Activated T-cell treated with anti-CD3 and anti-CD28 coated beads for 48 hours (primary cell): ENCODE measurements around the gene ADARB2.
"Not testable (repeated sequence)": the region's sequence is repeated elsewhere in the genome, so short reads cannot be mapped to it uniquely, and the experiment has no call there.

Source experiments
- DNase-seq: peaks from one replicate; pipeline ENCODE4 v3.0.0-alpha.2; 2020; ENCODE audit warnings: low read depth

Gene ADARB2

DNA sequence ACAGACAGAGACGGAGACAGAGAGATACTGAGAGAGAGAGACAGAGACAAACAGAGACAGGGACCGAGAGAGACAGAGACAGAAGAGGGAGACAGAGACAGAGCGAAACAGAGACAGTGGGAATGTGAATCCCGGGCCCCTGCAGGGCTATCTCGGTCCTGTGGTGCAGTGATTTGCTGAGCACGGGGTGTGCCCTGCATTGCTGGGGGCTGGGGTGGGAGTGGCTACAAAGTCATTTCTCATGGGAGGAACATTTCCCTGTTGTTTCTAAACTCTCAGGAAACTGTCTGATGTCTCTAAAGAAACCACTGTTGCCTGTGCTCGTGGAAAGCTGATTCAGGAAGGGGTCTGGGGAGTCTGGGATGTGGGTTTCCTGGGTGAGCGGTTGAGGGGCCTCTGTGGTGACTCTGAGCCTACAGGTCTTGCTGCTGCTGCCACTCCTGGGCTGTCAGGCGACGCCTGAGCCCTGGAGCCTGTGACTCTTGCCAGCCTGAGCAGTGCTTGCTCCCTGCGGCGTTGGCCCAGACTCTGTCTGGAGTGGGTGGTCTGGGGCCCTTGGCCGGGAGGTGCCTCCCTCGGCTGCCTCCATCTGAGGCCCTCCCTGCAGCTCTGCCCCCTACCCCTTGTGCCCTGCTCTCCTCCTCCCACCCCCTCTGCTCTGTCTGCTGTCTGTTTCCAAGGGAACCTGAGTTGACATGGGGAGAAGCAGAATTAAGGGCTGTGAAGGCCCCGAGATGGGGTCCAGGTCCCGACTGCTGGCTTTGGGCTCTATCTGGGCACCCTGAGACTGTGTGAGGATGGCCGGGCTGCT lies 389.2 kb downstream of the ADARB2 start:
- no peak for DNase-seq

DNA sequence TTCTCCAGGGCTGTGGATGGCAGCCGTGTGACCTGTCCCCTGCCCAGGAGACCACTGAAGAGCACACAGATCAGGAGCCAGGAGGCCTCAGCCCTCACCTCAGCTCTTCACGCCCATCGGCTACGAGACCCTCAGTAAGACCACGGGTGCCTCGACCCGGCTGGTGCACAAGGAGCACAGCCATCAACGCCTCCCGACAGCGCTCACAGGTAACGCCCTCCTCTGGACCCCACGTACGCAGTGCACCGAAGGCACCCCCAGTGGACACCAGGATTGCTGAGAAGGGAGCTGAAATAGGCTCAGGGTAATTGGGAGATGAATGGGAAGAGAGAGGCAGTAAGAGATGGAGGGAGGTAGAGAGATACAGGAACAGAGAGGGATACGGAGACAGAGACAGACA lies 389.8 kb downstream of the ADARB2 start:
- DNase-seq: no peak

DNA sequence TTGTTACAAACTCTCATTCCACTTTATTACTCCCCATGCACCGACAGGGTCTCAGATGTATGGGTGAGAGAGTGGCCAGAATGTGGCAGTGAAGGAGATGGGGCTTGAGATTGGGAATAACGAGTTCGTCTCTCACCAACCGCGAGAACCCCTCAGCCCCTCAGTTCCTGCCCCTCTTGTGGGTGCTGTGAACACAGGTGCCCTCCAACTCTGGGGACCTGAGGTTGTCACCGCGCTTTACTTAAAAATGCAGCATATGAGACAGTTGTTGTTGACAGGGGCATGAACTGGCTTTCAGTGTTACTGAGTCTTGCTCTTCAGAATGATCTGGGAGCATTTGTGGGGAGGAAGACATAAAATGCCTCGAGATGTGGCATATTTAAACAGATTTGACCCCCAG lies 391.1 kb downstream of the ADARB2 start:
- no peak for DNase-seq

DNA sequence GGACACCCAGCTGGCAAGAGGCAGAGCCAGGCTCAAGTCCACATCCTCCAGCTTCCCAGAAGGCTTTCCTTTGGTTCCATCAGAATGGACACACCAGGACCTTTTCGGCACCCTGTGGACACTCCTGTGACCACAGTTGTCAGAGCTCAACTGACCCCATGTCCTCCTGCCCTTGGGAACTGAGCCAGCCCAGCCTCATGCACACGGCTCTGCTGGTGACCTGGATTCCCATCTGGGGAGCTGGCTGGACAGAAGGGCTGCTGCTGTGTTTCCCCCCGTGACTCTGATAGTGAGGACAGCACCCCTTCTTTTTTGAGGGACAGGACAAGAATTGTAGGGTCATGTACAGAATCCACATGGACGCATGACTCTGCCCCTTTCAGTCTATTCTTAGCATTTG lies 392.0 kb downstream of the ADARB2 start:
- no peak for DNase-seq

DNA sequence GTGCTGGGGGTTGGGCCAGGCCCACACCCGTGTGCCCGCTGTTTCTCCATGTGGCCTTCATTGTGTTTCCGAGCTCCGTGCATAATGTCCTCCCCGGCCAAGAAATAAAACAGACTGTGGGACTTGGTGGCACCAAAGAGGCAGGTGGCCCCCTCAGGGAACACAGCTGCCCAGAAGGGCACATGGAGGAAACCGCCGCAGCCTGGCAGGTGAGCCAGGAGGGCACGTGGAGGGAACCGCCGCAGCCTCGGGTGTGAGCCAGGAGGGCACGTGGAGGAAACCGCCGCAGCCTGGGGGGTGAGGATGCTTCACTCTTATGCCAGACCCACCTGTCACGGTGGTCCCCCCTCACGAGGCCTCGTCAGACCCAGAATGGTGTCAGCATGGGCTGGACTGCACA lies 392.5 kb downstream of the ADARB2 start:
- DNase-seq: no peak

DNA sequence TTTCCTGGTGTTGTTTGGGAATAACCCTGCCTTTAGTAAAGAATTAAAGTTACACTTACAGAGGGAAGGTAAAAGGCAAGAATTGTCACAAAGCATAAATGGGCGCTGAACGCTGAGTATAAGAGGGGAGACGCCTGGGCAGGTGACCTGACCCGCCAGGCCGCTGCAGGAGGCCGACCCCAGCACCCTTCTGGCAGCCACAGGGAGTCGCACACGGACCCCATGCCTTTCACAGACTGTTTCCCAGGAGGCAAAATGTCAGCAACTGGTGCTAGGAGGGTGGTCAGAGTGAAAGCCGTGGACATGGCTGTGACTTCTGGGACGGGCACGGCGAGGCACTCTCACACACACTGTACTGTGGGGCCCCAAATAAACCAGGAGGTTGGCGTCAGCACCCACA lies 392.9 kb downstream of the ADARB2 start:
- no peak for DNase-seq

DNA sequence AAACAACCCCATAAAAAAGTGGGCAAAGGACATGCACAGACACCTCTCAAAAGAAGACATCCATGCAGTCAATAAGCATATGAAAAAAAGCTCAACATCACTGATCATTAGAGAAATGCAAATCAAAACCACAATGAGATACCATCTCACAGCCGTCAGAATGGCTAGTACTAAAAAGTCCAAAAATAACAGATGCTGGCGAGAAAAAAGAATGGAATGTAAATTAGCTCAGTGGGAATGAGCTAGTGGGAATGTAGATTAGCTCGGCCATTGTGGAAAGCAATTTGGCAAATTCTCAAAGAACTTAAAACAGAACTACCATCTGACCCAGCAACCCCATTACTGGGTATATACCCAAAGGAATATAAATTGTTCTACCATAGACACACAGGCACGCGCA lies 394.1 kb downstream of the ADARB2 start:
- no peak for DNase-seq

DNA sequence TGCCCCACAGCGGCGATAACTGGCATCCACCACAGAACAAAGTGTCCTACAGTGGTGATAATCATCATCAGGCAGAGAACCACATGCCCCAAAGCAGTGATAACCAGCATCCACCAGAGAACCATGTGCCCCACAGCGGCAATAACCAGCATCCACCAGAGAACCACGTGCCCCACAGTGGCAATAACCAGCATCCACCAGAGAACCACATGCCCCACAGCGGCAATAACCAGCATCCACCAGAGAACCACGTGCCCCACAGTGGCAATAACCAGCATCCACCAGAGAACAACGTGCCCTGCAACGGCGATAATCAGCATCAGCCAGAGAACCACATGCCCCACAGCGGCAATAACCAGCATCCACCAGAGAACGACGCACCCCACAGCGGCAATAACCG lies 396.3 kb downstream of the ADARB2 start:
- DNase-seq: not testable (repeated sequence)

DNA sequence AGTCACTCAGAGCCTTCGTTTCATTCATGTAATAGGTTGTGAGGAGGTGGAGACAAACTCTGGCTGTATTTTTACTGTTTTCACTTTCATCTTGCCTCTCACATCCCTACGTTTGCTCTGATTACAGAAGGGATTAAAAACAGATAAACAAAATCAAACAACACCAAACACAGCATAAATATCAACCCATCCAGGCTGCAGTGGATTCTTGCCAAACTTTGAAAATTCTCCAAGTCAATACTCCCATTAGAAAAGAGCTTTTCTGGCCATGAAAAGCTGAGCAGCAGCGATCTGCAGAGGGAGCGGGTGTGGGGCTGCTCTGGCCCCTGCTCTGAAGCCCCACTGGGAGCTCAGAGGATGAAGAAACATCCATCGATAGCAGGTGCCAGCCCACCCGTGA lies 397.9 kb downstream of the ADARB2 start:
- no peak for DNase-seq

DNA sequence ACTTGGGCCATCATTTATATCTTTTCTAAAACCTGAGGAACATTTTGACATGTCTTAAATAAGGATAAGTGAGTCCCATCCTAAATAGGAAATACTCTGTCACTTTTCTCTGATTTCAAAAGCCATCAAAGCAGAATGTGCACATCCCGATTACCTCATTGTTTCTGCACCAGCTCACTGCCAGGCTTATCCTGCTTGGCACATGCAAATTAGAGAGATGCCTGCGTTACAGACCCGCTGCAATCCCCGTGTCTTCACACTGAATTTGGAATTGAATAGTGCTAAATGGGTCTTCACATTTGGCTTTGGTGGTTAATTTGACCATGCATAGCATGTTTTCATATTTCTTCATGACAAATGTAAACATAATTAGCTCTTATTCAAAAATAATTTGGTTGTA lies 401.7 kb downstream of the ADARB2 start:
- no peak for DNase-seq

DNA sequence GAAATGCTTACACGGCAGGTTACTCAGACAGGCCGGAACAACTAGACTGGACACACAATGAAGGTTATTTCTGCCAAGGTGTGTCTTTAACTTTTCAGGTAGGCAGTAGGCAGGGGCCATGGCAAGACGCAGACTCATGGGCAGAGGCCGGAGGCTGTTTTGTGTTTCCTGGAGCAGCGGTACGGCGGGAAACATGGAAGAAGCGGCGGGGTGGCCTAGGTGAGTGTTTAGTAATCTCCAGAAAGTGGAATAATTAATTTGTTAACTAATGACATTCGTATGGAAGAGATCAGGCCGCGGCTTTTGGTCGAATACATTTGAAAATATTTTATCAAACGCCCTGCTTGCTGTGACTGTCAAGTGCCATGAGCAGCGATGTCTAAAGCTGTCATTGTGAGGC lies 403.3 kb downstream of the ADARB2 start:
- DNase-seq: no peak

DNA sequence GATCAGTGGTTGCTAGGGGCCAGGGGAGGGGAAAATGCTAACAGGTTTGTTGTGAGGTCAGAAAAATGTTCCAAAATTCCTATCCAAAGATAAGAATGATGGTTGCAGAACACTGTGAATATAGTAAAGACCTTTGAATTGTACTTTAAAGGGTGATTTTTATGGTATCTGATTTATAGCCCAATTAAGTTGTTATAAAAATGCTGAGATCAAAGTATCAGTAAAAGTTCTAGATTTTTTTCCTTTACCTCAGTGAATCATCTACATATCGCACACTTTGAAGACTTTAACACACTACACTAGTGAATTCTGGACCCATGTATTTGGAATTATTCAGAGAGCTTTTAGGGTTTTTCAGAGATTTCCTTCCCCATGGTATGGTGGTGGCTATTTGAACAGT lies 405.8 kb downstream of the ADARB2 start:
- no peak for DNase-seq

DNA sequence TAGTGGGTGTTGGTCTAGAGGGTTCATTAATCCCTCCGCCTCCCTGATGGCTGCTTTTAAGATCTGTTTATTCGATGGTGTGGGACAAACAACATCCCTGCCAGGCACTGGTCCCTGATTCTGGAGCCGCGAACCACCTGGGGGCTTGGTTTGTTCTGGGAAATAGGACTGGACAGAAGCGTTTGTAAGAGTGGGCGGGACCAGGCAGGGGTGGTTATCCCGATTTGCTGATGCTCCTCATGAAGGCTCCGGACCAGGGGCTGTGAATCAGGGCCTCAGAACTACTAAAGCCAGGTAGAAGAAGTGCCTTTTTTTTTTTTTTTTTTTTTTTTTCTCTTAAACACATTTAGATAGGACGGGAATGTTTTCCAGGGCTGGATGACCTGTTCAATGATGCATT lies 407.7 kb downstream of the ADARB2 start:
- DNase-seq: no peak

DNA sequence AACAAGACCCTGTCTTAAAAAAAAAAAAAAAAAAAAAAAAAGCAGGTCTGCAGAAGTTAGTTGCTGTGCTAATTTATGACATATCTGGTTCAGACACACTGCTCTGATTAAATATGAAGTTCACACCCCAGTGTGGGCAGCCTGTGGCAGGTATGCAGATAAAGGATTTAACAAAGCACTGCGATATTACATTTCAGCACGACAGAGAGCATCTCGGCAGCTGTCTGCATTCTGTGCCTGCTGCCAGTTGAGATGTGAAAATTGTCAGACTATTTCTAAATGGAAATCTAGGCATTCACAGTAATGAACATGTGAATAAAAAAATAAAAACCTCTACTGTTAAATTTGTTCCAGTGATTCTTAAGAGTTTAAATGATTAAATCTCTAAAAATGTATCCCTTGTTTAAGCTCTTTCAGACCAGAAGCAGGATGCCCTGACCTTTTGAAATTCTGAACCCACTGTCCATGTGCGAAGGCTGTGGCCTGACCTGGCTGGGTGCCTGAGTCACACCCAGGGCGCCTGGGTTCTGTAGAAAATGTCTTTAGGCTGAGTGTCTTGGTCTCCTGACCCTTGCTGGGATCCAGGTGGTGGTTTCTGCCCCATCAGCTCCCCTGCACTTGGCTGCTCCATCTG lies 408.2 kb downstream of the ADARB2 start:
- no peak for DNase-seq

DNA sequence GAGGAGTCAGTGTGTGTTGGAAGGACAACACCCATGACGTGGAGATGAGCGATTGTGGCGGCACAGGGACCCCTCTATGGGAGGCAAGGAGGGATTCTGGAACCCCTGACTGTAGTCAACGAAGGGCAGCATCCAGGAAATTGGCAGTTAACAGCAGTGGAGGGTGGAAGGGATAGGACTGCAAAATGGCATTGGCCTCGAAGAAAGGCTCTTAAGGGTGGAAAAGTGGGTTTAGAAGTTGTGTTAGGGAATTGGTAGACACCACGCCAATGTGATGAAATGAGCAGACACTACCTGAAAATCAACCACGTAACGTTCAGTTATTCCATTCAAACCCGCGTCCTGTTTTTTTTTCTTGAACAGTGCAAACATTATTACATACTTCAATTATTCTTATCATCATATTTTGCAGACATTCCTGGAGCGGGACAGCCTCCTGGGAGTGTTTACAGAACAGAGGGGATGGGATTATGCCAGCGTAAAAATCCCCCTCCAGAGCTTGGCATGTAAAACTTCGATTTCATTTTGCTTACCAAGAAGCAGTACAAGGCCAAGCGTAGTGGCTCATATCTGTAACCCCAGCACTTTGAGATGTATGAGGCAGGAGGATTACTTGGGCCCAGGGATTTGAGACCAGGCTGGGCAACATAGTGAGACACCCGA lies 409.0 kb downstream of the ADARB2 start:
- DNase-seq: no peak

DNA sequence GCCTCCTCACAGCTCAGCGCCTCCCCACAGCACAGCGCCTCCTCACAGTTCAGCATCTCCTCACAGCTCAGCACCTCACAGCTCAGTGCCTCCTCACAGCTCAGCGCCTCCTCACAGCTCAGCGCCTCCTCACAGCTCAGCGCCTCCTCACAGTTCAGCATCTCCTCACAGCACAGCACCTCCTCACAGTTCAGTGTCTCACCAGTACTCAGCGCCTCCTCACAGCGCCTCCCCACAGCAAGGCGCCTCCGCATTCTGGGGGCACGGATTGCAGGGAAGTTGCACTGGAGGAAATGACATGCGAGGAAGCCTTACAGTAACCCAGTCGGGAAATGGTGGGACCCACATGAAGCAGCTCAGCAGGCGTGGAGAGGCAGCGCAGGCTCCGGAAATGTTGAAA lies 409.6 kb downstream of the ADARB2 start:
- no peak for DNase-seq

DNA sequence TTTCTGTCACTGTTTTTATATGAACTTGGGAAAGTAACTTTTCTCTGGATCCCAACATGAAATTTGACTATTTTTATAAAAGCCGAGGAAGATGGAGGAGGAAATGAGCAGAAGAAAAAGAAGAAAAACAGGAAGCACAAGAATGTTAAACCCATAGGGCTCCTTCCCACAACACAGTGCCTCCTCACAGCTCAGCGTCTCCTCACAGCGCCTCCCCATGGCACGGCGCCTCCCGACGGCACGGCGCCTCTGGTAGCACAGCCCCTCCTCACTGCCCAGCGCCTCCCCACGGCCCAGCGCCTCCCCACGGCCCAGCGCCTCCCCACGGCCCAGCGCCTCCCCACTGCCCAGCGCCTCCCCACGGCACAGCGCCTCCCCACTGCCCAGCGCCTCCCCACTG lies 410.8 kb downstream of the ADARB2 start:
- not testable (repeated sequence) for DNase-seq

DNA sequence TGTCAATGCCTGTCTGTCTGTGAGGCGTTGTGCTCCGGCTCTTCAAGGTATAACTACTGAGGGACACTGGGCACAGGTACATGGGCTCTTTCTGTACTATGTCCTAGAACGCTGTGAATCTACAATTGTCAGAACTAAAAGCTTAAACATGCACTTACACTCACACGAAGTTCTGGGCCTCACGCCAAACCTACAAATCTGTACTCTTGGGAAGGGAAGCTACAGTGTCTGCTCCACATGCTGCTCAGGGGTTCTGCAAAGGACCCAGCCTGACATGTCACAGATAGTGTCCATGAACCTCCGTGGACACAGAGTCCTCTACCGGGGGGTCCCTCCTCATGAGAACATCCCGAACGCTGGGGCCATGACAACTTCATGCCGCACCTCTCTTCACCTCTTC lies 412.4 kb downstream of the ADARB2 start:
- DNase-seq: no peak

DNA sequence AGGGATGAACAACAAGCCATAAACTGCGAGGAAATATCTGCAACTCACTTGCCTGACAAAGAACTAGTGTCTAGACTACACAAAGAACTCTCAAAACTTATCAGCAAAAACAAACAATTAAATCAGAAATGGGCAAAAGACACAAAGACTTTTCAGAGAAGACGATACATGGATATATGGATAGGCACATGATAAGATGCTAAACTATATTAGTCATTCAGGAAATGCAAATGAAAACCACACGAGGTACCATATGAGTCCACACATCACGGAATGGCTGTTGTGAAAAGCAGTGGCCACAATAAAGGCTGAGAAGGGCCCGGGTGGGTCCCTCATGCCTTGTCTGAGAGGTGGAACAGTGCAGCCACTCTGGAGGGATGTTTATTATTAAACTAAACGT lies 413.4 kb downstream of the ADARB2 start:
- DNase-seq: peak; percentile 18

DNA sequence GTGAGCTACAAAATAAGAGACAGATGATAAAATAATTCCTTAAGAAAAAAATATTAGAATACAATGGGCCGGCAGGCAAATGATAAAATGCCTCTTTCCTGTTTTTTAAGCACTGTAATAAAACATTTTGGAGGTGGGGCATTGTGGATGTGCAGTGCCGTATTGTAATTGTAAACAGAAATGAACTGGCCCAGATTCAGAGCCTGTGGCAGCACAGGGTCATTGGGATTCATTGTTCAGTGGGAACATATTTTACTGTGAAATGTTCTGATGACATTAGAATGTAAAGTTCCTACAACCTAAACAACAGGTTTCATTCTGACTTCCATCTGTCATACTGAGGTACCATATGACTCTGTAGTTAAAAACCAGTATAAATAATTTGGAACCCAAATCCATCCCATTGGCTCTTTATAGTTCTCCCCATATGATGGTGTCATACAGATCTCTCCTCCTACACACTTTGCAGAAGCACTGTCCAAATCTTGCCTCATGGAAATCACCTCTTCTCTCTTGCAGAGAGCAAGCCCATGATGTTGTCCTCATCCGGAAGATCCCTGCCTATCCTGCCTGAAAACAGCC lies 416.5 kb downstream of the ADARB2 start:
- no peak for DNase-seq

DNA sequence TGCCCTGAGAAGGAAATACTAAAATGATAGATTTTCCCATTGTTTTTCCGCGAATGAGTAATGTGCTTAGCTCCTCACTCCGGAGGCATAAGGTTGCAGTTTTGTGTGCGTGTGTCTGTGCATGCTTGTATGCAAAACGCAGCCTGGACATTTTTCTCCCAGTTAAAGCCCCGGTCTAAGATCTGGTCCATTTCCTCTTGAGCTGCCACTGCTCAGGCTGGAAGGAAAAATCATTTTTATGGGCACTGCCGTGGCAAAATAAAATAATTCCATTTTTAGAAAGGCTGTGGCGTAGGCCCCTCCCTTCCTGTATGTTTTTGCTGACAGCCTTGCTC lies 420.5 kb downstream of the ADARB2 start:
- DNase-seq: no peak

DNA sequence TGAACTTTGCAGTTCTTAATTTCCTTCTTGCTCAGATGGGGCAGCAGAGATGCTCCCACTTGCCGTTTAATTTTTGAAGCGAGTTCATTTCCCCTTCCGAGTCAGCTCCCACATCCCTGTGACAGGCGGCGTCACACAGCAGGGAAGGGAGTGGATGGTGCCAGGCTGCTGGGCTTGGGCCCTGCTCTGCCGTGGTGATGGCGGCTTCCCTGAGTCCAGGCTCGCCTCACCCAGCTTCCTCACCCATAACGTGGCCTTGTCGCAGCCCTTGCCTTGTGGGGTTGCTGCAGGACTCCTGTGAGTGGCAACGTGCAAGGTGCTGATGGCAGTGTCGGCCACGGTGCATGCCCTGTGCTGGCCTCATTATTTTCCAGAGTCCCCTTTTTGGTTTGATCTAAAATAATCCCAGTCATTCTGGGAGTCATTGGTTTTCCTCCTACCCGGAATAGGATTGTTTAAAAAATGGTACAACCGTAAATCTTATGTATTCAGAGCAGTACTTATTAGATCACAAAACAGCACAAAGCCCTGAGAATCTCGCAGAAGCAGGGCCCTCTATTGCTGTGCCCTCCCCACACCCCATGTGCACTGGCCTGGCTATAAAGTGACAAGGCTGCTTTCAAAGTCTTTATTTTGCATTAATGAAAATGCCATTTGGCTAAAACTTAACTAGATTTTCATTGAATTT lies 421.1 kb downstream of the ADARB2 start:
- DNase-seq: no peak

DNA sequence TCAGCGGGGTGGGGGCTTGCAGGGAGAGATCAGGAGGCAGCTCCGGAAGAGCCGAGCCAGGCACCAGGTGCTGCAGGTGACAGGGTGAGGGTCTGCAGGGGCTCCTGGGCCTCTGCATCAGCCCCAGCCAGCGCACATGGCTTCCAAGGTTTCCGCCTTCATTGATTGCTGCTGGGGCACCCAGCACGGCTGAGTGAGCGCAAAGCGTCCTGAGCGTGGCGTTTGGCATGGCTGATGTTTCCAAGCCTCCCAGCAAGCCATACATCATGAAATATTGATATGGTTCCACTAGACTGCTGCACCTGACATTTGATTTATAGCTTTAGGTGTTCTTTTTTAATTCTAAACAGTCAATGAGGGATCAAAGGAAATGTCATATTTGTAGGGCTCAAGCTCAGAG lies 422.1 kb downstream of the ADARB2 start:
- no peak for DNase-seq
